ENCODE measurements around the gene TUBB4A. TPM values are rescaled to one million over a fixed set of nuclear protein-coding genes. Genes with fewer than 3 reads are reported as not detected.
A peak's percentile ranks its signal among the peaks of the same experiment; 100 is the strongest.

TUBB4A gene
- total RNA-seq, 4 donors from 2014 or later, result 7.8 TPM; not detected in 3

- TF ChIP-seq POLR2A (IDR thresholded peaks at IDR 0.05), result no peak
- TF ChIP-seq, protein P1, sequence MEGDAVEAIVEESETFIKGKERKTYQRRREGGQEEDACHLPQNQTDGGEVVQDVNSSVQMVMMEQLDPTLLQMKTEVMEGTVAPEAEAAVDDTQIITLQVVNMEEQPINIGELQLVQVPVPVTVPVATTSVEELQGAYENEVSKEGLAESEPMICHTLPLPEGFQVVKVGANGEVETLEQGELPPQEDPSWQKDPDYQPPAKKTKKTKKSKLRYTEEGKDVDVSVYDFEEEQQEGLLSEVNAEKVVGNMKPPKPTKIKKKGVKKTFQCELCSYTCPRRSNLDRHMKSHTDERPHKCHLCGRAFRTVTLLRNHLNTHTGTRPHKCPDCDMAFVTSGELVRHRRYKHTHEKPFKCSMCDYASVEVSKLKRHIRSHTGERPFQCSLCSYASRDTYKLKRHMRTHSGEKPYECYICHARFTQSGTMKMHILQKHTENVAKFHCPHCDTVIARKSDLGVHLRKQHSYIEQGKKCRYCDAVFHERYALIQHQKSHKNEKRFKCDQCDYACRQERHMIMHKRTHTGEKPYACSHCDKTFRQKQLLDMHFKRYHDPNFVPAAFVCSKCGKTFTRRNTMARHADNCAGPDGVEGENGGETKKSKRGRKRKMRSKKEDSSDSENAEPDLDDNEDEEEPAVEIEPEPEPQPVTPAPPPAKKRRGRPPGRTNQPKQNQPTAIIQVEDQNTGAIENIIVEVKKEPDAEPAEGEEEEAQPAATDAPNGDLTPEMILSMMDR (IDR thresholded peaks at IDR 0.05), result no peak
- DNase-seq, result no peak
- Histone ChIP-seq H3K4me3 (no peak overlapping the region), H3K27me3 (peaks cover 0 to 7% (median 0%) of the 10 kb centered on the region in 4 donors), H3K36me3 (no peaks in the 10 kb centered on the region), H3K9me3 (no peaks in the 10 kb centered on the region), H3K4me1 (peaks cover 4 to 23% (median 16%) of the 10 kb centered on the region in 3 donors), H3K27ac (no peak overlapping the region)
- WGBS, 2 donors, result 56 to 76% methylated on average over 6 of the region's 6 CpGs
- intact Hi-C loops (cut with DNase I), result no loop called here
Measured at GRCh38 chr19:6522712-6523111, 20.6 kb upstream of the TUBB4A start.

GRCh38 chr19:6521718-6522646 is 19.9 kb upstream of the TUBB4A start:
- DNase-seq, result no peak
- intact Hi-C loops (cut with DNase I), result no loop called here
- H3K27ac ChIP-seq, result no peak overlapping the region
- no peaks in the 10 kb centered on the region for H3K9me3 ChIP-seq
- no peaks in the 10 kb centered on the region for H3K36me3 ChIP-seq
- whole genome bisulfite sequencing, 2 donors, result 54 to 58% methylated on average over 11 of the region's 20 CpGs
- TF ChIP-seq, protein P1 (IDR thresholded peaks at IDR 0.05), result no peak
- TF ChIP-seq POLR2A (IDR thresholded peaks at IDR 0.05), result no peak
- no peak overlapping the region for H3K4me3 ChIP-seq
- H3K4me1 ChIP-seq, result peaks cover 4 to 27% (median 18%) of the 10 kb centered on the region in 3 donors
- H3K27me3 ChIP-seq, result peaks cover 0 to 7% (median 0%) of the 10 kb centered on the region in 4 donors

- intact Hi-C loops (cut with DNase I), result loop anchor here (5.0 kb wide), 2 partner anchors 113 to 343 kb away; no protein-coding TSS in a partner anchor
- 32 to 45% methylated on average over 2 of the region's 2 CpGs for WGBS, 2 donors
Measured at GRCh38 chr19:6519289-6519688, 17.2 kb upstream of the TUBB4A start.

GRCh38 chr19:6518145-6518911 is 16.2 kb upstream of the TUBB4A start:
- Histone ChIP-seq H3K36me3 (no peaks in the 10 kb centered on the region), H3K27me3 (peaks cover 0 to 7% (median 0%) of the 10 kb centered on the region in 4 donors), H3K9me3 (no peaks in the 10 kb centered on the region), H3K4me3 (no peak overlapping the region), H3K4me1 (peaks cover 4 to 39% (median 22%) of the 10 kb centered on the region in 3 donors), H3K27ac (peak overlapping the region in 2 of 4 donors; percentile 36 to 58)
- TF ChIP-seq, protein P1 (IDR thresholded peaks at IDR 0.05), result no peak
- no peak for TF ChIP-seq POLR2A (IDR thresholded peaks at IDR 0.05)
- intact Hi-C loops (cut with DNase I), result loop anchor here (5.0 kb wide), 2 partner anchors 114 to 344 kb away; no protein-coding TSS in a partner anchor
- 27 to 38% methylated on average over 13 to 14 of the region's 14 CpGs for WGBS, 2 donors
- DNase-seq, result no peak

More at GRCh38 chr19:6519289-6519688, 17.2 kb upstream of the TUBB4A start:
- peaks cover 4 to 39% (median 22%) of the 10 kb centered on the region in 3 donors for H3K4me1 ChIP-seq
- H3K27me3 ChIP-seq, result peaks cover 0 to 7% (median 0%) of the 10 kb centered on the region in 4 donors
- no peak for DNase-seq
- TF ChIP-seq POLR2A (IDR thresholded peaks at IDR 0.05), result no peak
- TF ChIP-seq, protein P1 (IDR thresholded peaks at IDR 0.05), result no peak
- H3K9me3 ChIP-seq, result no peaks in the 10 kb centered on the region
- peak overlapping the region in 2 of 4 donors; percentile 31 to 34 for H3K27ac ChIP-seq
- no peaks in the 10 kb centered on the region for H3K36me3 ChIP-seq
- H3K4me3 ChIP-seq, result no peak overlapping the region

All from esophagus squamous epithelium (tissue), 5 donors.